Measurements from ENCODE around the gene ORM2.

Gene ORM2

GRCh38 chr9:114294664-114295063 lies 35.0 kb upstream of the ORM2 start:
- DNase-seq (ENCODE audit: low read depth): no peak

GRCh38 chr9:114296338-114296737 lies 33.3 kb upstream of the ORM2 start:
- DNase-seq (ENCODE audit: low read depth): no peak

- DNase-seq (ENCODE audit: low read depth): no peak
Observed at GRCh38 chr9:114299286-114300152, 30.1 kb upstream of the ORM2 start.

DNA sequence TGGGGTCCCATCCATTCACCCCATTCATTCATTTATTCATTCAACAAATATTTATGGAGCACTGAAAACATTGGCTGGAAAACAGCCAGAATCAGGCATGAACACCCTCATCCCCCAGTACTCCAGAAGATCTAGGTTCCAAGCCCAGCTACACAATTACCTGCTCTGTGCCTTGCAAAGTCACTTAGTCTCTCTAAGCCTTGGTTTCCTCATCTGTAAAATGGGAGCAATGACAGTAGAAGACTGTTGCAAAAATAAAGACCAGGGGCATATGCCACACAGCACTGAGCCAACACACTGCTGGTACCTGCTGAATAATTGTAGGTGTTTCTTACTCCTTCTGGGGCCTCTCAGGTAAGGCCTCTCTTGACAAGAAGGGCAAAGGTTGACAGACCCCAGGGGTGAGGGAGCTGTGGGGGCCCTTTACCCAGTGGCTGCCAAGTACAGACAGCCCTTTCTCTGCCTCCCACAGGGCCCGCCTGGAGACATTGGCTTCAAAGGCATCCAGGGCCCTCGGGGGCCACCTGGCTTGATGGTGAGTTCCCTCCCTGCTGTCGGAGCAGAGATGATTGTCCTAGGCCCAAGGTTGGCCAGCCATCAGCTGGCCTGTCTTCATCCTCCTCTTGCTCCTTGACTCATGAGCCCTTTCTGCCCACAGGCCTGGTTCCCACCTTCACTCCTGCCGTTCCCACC lies 29.4 kb upstream of the ORM2 start:
- DNase-seq (ENCODE audit: low read depth): no peak

GRCh38 chr9:114300846-114301797 lies 28.5 kb upstream of the ORM2 start:
- no peak for DNase-seq (ENCODE audit: low read depth)

DNA sequence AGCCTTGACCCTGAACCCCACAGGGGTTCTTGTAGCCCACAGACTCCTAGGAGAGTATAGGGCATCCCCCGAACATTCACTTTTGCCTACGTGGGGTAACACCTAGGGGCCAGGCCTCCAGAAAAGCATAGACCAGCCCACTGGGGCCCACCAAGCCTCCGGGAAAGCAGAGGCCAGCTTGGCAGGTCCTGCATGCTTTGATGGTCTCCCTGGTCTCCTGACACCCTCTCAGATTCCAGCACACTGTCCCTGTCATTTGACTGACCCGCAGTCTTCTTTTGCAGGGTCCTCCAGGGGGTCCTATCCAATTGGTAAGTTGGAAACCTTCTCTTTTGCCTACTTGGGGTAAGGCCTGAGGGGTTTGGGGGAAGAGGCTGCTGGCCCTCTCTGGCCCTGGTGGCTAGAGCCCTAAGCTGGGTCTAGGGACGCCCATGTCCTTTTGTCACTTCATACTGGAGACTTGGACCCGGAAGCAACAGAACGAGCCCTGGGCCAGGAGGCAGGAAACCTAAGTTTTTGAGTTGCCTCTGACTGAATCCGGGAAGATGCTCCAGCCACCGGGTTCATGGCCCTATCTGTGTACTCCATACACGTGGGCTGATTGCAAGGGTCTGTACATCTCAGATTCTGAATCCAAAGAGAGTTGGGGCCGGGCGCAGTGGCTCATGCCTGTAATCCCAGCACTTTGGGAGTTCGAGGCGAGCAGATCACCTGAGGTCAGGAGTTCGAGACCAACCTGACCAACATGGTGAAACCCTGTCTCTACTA lies 27.7 kb upstream of the ORM2 start:
- DNase-seq (ENCODE audit: low read depth): no peak

- no peak for DNase-seq (ENCODE audit: low read depth)
Observed at GRCh38 chr9:114302727-114303126, 26.9 kb upstream of the ORM2 start.

GRCh38 chr9:114303571-114303970 lies 26.1 kb upstream of the ORM2 start:
- DNase-seq (ENCODE audit: low read depth): no peak

DNA sequence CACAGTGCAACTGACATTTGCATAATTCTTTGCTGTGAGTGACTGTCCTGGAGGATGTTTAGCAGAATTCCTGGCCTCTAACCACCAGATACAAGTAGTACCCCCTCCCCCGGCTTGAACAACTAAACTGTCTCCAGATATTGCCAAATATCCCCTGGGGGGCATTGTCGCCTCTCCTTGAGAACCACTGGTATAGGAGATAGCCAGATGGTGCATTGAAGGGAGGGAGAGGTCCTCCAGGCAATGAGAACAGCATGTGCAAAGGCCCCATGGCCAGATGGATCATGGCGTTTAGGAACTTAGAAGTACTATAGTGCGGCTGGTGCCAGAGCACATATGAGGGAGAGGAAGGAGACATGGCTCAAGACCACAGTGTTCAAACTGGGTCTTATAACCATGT lies 25.7 kb upstream of the ORM2 start:
- no peak for DNase-seq (ENCODE audit: low read depth)

DNA sequence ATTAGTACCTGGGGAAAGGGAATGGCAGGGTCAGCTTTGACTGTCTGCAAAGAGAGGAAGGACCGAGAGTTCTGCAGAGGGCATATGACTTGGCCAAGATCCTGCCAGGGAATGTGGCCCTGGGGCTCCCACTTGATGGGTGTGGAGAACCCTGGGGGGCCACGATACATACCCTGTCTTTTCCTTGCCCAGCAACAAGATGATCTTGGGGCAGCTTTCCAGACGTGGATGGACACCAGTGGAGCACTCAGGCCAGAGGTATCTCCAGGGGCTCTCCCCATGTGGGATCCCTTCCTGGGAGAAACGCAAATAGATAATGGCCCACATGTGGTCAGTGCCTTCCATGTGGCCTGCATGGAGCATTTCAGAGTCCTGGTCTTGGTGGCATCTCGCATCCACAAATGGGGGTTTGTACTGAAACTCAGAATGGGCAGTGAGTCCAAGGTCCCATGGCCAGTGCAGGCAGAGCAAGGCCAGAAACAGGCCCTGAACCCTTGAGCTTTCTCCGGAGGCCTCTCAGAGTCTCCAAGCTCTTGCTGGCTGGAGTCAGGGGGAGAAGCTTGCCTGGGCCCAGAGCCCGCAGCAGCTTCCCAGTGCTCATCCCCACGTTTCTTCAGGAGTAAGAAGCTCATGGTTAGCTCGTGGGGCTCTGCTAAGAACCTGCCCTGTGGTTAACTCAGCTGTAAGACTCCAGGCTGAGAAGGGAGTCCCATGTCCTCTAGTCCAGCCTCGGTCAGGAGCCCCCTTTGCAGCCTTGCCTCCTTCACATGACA lies 25.1 kb upstream of the ORM2 start:
- DNase-seq (ENCODE audit: low read depth): no peak

DNA sequence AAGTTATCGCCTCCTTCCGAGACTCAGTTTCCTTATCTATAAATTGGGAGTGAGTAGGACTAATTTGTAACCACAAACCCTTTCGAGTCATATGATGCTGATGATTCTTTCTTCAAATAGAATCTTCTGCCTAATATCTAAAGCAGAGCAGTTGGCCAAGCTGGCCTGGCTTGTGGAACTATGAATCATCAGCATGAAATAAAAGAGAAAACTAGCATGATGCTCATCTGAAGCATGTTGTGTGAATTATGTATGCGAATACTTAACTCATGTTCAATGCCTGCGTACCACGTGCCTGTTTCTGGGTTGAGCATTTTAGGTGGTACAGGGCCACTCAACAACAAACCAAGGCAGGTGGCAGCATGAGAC lies 21.8 kb upstream of the ORM2 start:
- DNase-seq (ENCODE audit: low read depth): no peak

- no peak for DNase-seq (ENCODE audit: low read depth)
Observed at GRCh38 chr9:114308361-114308950, 21.2 kb upstream of the ORM2 start.

GRCh38 chr9:114309096-114309495 lies 20.6 kb upstream of the ORM2 start:
- DNase-seq (ENCODE audit: low read depth): no peak

GRCh38 chr9:114310471-114311450 lies 18.9 kb upstream of the ORM2 start:
- DNase-seq (ENCODE audit: low read depth): no peak

DNA sequence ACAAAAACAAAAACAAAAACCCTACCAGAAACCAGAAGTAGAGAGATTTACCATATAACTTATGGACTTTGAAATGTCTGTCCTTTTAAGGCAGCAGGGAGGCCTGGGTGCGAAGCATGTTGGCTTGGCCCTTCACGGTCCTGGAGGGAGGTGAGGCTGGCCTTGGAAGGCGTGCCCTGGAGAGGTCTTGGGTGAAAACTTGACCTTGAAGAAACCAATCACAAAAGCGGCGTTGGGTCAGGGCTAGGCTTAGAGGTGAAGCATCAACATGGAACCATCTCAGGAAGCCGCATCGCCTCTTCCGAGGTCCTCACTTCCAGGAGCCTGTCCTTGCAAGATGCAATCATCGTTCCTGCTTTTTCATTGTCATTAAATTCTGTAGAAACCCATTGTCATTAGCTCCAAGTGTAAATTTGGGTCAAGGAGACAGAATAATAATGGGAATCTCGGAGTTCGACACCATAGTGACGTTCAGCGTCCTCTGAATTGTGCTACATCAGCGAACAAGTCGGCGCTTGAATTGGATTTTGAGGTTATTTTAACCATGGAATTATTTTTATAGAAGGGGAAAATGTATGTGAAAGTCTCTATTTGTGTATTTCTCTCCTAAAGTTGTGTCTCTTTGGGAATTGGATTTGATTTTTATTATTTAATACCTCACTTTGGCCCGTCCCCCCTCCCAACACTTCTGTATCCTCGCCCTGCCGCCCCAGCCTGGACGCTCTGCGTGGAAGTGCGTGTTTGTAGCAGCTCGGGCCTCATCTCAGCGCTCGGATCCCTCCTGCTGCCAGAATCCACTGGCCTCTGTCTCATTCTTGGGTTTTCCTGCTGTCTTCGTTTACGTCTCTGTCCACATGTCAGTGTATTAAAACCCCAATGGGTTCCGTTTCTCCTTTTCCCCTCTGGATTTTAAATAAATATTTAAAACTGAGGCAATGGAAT lies 17.8 kb upstream of the ORM2 start:
- no peak for DNase-seq (ENCODE audit: low read depth)

- DNase-seq (ENCODE audit: low read depth): no peak
Observed at GRCh38 chr9:114312513-114312875, 17.2 kb upstream of the ORM2 start.

DNA sequence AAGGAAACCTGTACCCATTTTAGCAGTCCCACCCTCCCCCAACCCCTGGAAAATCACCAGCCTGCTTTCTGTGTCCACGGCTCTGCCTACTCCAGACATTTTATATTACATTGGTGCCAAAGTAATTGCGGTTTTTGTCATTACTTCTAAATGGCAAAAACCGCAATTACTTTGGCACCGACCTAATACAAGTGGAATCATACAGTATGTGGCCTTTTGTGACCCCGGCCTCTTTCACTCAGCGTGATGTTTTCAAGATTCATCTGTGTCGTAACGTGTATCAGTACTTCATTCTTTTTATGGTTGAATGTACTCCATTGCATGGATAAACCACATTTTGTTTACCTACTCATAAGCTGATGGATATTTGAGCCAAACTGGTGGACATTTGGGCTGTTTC lies 16.5 kb upstream of the ORM2 start:
- DNase-seq (ENCODE audit: low read depth): no peak

DNA sequence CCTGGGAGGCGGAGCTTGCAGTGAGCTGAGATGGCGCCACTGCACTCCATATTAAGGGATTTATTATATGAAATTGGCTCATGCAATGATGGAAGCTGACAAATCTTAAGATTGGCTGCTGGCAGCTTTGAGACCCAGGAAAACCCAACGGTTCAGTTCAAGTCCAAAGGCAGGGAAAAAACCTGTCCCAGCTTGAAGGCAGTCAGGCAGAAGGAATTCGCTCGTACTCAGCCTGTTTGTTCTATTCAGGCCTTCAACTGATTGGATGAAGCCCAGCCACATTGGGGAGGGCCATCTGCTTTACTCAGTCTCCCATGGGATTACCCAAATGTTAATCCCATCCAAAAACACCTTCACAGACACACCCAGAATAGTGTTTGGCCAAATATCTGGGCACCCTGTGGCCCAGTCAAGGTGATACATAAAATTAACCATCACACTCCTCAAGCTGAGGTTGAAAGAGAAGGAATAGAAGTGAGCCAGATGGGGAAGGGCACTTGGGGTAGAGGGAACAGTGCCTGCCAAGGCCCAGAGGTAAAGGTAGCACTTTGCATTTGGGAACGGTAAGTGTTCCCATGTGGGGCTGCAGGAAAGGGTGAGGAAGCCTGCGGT lies 15.3 kb upstream of the ORM2 start:
- DNase-seq (ENCODE audit: low read depth): no peak

Measured in activated T-cell treated with anti-CD3 and anti-CD28 coated beads for 1 hour (primary cell).